DND-41 (cell line): ENCODE measurements around the gene KHDRBS2.

Experiments
- ATAC-seq: fragments of 200-7000 bp; cut with Tn5 transposase; 3 replicates; pipeline ENCODE4 v1.9.1; 2021; ENCODE audit warnings: low read depth; ENCODE audit not compliant: insufficient read depth
- DNase-seq: peaks from one replicate; pipeline ENCODE4 v3.0.0-alpha.2; 2020
- H2AFZ ChIP-seq: 2 replicates; pipeline ENCODE4 v1.6.0; 2012; ENCODE audit warnings: low read depth, low read length
- H3K27ac ChIP-seq: 2 replicates; pipeline ENCODE4 v1.5.1; 2012; ENCODE audit warnings: low read length, inconsistent platforms
- H3K27me3 ChIP-seq: fragments of 200-600 bp; sonication (generic); 2 replicates; pipeline ENCODE4 v1.6.0; 2012; ENCODE audit warnings: low read length, mild to moderate bottlenecking, inconsistent platforms; ENCODE audit not compliant: insufficient read depth, poor library complexity
- H3K36me3 ChIP-seq: 2 replicates; pipeline ENCODE4 v1.5.1; 2012; ENCODE audit warnings: low read length, inconsistent platforms; ENCODE audit not compliant: insufficient read depth
- H3K4me1 ChIP-seq: 2 replicates; pipeline ENCODE4 v1.5.1; 2012; ENCODE audit warnings: mild to moderate bottlenecking, low read length; ENCODE audit not compliant: insufficient read depth
- H3K4me2 ChIP-seq: 2 replicates; pipeline ENCODE4 v1.6.0; 2012; ENCODE audit warnings: mild to moderate bottlenecking, moderate library complexity, low read length, inconsistent platforms; ENCODE audit not compliant: insufficient read depth
- H3K4me3 ChIP-seq, 2 experiments: fragments of 200-600 bp in 1 of 2; shearing (Covaris generic) in 1 of 2; 2 replicates each; pipeline ENCODE4 v1.5.1; 2012 to 2016; ENCODE audit warnings: inconsistent platforms in 2 of 2, low read length in 2 of 2, mild to moderate bottlenecking in 2 of 2, low read depth in 1 of 2, moderate library complexity in 1 of 2
- H3K79me2 ChIP-seq: 2 replicates; pipeline ENCODE4 v1.6.0; 2012; ENCODE audit warnings: low read length, inconsistent platforms; ENCODE audit not compliant: insufficient read depth
- H3K9ac ChIP-seq: 2 replicates; pipeline ENCODE4 v1.6.0; 2012; ENCODE audit warnings: low read depth, mild to moderate bottlenecking, inconsistent platforms, low read length, moderate library complexity
- H3K9me3 ChIP-seq: 2 replicates; pipeline ENCODE4 v1.5.1; 2012; ENCODE audit warnings: low read length, moderate library complexity, mild to moderate bottlenecking, inconsistent platforms; ENCODE audit not compliant: insufficient read depth, severe bottlenecking
- H4K20me1 ChIP-seq: 2 replicates; pipeline ENCODE4 v1.6.0; 2012; ENCODE audit warnings: low read length; ENCODE audit not compliant: insufficient read depth
- EZH2 ChIP-seq: IDR thresholded peaks from 3 replicates; pipeline ENCODE4 v1.6.1; 2012; ENCODE audit warnings: borderline replicate concordance, low read depth, mild to moderate bottlenecking, moderate library complexity, low read length, inconsistent platforms; ENCODE audit not compliant: severe bottlenecking
- TF ChIP-seq, protein P1 (sequence below): IDR thresholded peaks from 2 replicates; pipeline ENCODE4 v1.5.1; 2012; ENCODE audit warnings: borderline replicate concordance, low read length, moderate library complexity, mild to moderate bottlenecking; ENCODE audit not compliant: poor library complexity, severe bottlenecking; ENCODE audit errors: extremely low read depth

The KHDRBS2 gene

GRCh38 chr6:61940919-61941318 is 345.1 kb downstream of the KHDRBS2 start:
- H3K27me3 ChIP-seq = no peaks in the 10 kb centered on the region
- no peak overlapping the region for H3K9ac ChIP-seq
- no peak overlapping the region for H3K4me3 ChIP-seq
- no peak overlapping the region for H2AFZ ChIP-seq
- no peak for DNase-seq
- H3K4me2 ChIP-seq = no peak overlapping the region
- H3K27ac ChIP-seq = no peak overlapping the region
- no peaks in the 10 kb centered on the region for H3K9me3 ChIP-seq
- H3K36me3 ChIP-seq = no peaks in the 10 kb centered on the region
- no peaks in the 10 kb centered on the region for H3K4me1 ChIP-seq
- TF ChIP-seq, protein P1, sequence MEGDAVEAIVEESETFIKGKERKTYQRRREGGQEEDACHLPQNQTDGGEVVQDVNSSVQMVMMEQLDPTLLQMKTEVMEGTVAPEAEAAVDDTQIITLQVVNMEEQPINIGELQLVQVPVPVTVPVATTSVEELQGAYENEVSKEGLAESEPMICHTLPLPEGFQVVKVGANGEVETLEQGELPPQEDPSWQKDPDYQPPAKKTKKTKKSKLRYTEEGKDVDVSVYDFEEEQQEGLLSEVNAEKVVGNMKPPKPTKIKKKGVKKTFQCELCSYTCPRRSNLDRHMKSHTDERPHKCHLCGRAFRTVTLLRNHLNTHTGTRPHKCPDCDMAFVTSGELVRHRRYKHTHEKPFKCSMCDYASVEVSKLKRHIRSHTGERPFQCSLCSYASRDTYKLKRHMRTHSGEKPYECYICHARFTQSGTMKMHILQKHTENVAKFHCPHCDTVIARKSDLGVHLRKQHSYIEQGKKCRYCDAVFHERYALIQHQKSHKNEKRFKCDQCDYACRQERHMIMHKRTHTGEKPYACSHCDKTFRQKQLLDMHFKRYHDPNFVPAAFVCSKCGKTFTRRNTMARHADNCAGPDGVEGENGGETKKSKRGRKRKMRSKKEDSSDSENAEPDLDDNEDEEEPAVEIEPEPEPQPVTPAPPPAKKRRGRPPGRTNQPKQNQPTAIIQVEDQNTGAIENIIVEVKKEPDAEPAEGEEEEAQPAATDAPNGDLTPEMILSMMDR = no peak
- no peak for TF ChIP-seq EZH2
- ATAC-seq = no peak
- no peaks in the 10 kb centered on the region for H4K20me1 ChIP-seq
- H3K79me2 ChIP-seq = no peaks in the 10 kb centered on the region

GRCh38 chr6:61935242-61935846 is 350.7 kb downstream of the KHDRBS2 start:
- Histone ChIP-seq H2AFZ (no peak overlapping the region), H3K36me3 (no peaks in the 10 kb centered on the region), H3K4me3 (no peak overlapping the region), H4K20me1 (no peaks in the 10 kb centered on the region), H3K4me1 (no peaks in the 10 kb centered on the region), H3K79me2 (no peaks in the 10 kb centered on the region), H3K9ac (no peak overlapping the region), H3K27ac (no peak overlapping the region), H3K4me2 (no peak overlapping the region), H3K9me3 (no peaks in the 10 kb centered on the region), H3K27me3 (no peaks in the 10 kb centered on the region)
- ATAC-seq (no peak), DNase-seq (no peak)
- TF ChIP-seq, protein P1 = no peak
- no peak for TF ChIP-seq EZH2

DNA sequence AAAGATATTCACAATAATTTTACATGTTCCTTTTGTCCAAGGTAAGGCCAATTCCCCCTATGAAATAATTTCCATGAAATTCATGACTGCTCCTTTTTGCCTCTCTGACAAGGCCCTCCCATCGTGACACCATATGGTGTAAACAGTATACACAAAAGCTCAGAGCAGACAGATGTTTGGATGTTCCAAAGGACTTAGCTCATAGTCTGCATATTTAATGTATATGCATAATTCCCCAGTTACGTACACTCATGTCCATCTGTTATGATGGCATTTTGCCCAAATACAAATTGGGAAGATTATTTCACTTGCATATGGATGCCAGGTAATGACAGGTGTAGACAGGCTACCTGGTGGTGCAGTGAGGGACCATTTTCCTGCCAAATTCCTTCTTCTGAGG is 376.5 kb downstream of the KHDRBS2 start:
- no peaks in the 10 kb centered on the region for H4K20me1 ChIP-seq
- H3K9me3 ChIP-seq = no peaks in the 10 kb centered on the region
- no peak overlapping the region for H3K4me3 ChIP-seq
- H3K9ac ChIP-seq = no peak overlapping the region
- TF ChIP-seq, protein P1 = no peak
- no peak for TF ChIP-seq EZH2
- no peaks in the 10 kb centered on the region for H3K79me2 ChIP-seq
- no peak overlapping the region for H2AFZ ChIP-seq
- DNase-seq (no peak), ATAC-seq (no peak)
- no peaks in the 10 kb centered on the region for H3K27me3 ChIP-seq
- H3K27ac ChIP-seq = no peak overlapping the region
- H3K4me1 ChIP-seq = no peaks in the 10 kb centered on the region
- no peaks in the 10 kb centered on the region for H3K36me3 ChIP-seq
- H3K4me2 ChIP-seq = no peak overlapping the region
